KG1 (cell line): ENCODE results near the gene NUMA1.

Experiments
- DNase-seq: peaks from one replicate; lab custom pipeline; 2025; lab: John Stamatoyannopoulos, UW

The NUMA1 gene

GRCh38 chr11:72067676-72068075, 12.7 kb downstream of the NUMA1 start:
- DNase-seq = no peak

DNA sequence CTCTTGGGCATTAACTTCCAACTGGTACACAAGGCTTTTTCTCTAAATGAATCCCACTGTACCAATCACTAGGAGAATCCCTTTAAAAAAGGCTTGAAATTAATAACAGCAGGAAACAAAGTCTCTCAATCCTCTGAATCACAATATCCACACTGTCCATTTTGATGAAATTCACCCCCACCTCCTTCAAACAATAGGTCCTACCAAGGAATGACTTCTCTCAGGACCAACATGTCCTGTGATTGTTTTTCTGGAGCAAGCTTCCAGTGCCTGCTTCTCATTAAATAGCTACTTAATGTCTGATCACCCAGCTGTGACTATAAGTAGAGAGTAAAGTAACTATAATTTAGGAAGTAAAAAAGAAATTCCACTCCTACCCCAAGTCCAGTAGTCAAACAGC, 13.1 kb downstream of the NUMA1 start:
- DNase-seq = no peak

- DNase-seq = no peak
These were observed 13.5 kb downstream of the NUMA1 start for GRCh38 chr11:72066855-72067254.

- no peak for DNase-seq
These were observed 18.5 kb downstream of the NUMA1 start for GRCh38 chr11:72061739-72062396.

GRCh38 chr11:72058416-72059034, 21.8 kb downstream of the NUMA1 start:
- no peak for DNase-seq

- no peak for DNase-seq
These were observed 31.4 kb downstream of the NUMA1 start for GRCh38 chr11:72048766-72049460.

- no peak for DNase-seq
These were observed 34.5 kb downstream of the NUMA1 start for GRCh38 chr11:72045849-72046248.

DNA sequence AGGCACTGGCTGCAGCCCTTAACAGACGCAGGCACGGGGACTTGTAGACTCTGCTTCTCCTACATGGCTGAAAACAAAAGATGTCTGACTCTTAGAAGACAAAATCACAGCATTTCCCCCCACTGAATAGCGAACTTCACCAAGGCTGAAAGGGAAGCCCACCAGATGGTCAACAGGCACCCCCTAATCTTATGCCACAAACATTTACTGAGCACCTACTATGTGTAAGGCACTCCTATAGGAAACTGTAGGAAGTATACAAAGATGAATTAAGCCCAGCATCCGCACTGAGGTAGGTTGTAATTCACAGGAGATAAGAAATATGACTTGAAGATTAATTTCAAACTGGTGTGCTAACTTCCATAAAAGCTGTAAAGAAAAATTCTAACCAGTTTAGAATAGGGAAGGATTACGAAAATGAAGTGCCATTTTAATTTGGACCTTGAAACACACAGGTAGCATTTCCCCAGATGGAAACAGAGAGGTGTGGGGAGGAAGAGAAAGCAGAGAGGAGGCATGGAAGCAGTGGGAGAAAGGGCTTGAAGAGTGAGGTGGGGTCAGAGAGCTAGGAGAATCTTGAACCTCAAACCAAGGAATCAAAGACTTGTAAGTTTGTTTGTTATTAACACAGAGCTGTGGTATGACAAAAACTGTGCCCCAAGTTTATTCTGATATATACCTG, 38.1 kb downstream of the NUMA1 start:
- DNase-seq = no peak

- peak; percentile 44 for DNase-seq
These were observed 38.8 kb downstream of the NUMA1 start for GRCh38 chr11:72041364-72042063.

- DNase-seq = peak; percentile 92
These were observed 39.6 kb downstream of the NUMA1 start for GRCh38 chr11:72040491-72041363.

DNA sequence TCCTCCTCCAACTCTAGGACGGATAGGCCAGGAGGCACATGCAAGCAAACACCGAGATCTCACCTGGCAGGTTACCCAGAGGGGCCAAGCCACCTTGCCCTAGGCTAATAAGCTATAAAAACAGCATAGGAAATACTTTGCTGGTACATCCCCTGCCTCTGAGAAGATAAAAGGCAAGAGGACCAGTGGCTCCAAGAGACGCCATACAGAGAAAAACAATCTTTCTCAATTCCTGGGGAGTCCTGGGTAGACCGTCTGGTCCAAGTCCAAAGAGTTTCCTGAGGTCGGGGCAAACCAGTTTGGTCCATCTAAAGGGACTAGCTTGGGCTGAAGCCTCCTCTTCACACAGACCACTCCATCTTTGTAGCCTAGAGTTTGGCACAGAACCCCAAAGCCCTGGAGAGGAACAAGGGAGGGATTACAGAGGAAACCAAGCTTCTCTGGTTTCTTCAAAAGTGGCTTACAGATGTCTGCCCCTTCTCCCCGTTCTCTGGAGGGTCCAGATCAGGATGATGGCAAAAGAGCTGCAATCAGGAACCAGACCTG, 40.4 kb downstream of the NUMA1 start:
- DNase-seq = no peak

DNA sequence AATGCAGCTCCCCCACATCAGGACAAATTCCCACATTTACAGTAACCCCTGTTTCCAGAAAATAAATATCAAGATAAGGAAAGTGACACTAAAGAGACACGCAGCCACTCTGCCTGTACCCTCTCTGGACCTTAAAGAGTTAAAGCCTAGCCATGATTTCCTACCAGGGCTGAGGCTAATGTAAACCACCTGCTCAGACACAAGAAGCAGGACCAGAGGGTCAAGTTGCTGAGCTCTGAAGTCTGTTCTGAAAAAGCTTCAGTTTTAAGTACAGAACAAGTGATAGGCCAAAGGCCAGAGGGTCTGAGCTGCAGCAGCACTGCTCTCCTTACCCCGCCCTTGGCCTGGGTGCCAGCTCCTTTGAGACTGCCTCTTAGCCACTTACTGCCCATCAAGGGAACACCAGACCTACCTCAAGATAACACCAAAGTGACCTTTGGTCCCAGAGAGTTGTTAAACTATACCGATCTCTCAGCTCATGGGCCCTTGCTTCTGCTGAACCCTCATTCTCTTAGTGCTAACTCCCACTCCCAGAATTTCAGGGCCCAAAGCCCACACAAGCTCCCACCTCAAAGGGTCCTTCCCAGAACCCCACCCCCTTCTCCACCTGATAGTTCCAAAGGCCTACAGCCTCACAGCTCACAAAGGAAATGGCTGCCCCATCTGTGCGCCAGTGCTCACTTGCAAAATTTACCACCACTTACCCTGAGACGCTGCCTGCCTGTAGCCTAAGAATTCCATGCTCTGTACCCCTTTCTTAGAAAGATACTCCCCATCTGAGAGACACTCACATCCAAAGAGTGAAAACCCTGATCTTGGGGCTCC, 41.1 kb downstream of the NUMA1 start:
- DNase-seq = no peak

GRCh38 chr11:72038491-72038890, 41.9 kb downstream of the NUMA1 start:
- DNase-seq = no peak

- DNase-seq = no peak
These were observed 42.6 kb downstream of the NUMA1 start for GRCh38 chr11:72037554-72038311.

GRCh38 chr11:72036687-72037086, 43.7 kb downstream of the NUMA1 start:
- DNase-seq = no peak

GRCh38 chr11:72030472-72031045, 49.8 kb downstream of the NUMA1 start:
- DNase-seq = no peak

DNA sequence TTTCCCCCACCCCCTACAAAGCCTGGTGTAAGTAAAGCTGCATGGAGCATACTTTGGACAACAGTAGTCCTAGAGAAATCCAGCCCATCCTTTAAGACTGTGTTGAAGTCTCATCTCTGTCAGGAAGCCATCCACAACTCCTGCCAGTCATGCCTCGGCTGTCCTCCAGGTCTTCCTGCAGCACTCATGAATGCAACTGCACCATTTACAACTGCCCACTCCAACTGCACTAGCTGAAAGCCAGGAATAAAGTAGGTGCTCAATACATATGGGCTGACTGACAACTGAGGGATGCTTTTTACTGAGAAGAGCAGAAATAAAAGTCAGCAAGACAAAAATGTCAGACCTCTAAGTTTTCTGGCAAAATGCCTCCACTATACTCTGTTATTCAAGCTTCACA, 54.3 kb downstream of the NUMA1 start:
- DNase-seq = no peak

DNA sequence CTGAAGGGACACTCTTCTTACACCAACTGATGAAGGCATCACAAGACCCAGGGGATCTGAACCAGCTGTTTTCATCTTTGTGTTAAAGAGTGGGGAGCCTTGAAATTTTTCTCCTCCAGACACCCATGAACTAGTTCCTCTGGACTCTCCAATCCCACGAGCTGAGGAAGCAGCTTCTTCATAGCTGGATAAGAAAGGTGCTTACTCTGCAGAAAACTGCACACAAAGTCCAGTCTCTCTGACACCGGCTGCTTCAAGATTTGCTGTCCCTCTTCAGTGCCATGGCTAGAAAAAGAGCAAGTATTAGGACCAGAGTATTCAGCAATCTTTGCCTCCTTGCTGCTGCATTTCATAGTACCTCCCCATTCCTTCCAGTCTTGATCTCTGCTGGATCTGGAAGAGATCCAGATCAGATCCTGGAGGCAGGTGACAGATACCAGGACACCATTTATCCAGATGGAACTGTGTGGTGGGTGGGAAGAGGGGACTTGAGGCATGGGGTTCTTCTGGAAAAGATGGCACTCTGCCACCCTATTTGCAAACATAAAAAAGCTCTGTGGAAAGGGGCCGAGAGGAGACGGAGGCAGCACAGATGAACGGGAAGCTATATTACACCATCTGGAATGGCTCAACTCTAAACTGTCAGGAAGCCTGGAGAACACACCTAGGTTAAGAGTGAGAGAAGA, 56.1 kb downstream of the NUMA1 start:
- no peak for DNase-seq
